Stimulated activated CD4-positive, alpha-beta T cell treated with anti-CD3 and anti-CD28 coated beads, Interleukin-12 subunit alpha, Interleukin-12 subunit beta, amount 100 ng/mL, for 24 hours (primary cell): ENCODE results near the gene BTBD18.
A peak's percentile ranks its signal among the peaks of the same experiment; 100 is the strongest.

ENCODE experiments used
- DNase-seq, 2 experiments: peaks; one replicate each; pipeline ENCODE4 v3.0.0-alpha.2; 2020; ENCODE audit warnings: low read depth in 2 of 2

The BTBD18 gene

DNA sequence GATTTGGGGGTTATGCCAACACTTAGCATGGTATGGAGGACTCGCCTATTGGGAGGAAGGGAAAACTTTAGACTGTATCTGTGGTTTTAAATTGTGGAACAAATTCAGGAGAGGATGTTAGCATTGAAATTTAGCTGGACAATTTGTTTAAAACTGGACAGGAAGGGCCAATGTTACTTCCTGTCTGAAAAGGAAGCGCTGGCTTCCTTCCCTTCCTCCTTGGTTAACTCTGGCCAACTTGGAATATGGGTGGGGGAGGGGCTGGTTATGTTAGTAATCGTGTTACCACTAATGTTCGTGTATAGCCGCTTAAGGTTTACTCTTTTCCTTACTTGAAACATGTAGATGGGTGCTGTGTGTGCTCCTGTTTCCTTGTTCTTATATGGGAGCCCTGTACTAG is 23.9 kb upstream of the BTBD18 start:
- DNase-seq, result no peak

DNA sequence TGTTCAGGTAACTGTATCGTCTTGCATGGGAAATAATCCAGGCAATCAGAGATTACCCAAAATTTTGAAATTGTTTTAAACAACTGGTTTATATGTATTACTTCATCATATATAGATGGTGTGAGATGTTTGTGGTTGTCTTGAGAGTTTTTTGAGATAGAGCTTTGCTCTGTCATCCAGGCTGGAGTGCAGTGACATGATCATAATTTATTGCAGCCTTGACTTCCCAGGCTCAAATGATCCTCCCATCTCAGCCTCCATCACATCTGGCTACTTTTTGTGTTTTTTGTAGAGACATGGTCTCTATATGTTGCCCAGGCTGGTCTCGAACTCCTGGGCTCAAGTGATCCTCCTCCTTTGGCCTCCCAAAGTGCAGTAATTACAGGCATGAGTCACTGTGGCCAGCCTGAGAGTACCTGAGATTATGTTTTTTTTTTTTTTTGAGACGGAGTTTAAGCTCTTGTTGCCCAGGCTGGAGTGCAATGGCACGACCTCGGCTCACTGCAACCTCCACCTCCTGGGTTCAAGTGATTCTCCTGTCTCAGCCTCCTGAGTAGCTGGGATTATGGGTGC is 21.5 kb upstream of the BTBD18 start:
- DNase-seq, result no peak

DNA sequence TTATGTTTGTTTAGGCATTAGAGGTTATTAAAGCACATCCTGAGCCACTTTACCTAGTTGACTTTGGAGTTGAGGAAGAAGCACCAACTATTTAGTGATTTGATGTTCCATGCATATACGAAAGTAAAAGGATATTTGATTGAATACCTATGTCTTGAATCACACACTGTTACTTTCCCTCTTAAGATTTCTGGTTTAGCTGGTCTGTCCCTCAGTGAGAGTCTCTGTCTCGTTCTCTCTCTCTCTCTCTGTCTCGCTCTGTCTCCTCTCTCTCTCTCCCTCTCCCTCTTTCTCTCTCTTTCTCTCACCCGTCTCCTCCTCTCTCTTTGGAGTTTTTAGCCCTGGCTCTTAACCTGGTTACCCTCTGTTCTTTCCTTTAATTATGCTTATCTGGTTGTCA is 20.9 kb upstream of the BTBD18 start:
- DNase-seq, result no peak

DNA sequence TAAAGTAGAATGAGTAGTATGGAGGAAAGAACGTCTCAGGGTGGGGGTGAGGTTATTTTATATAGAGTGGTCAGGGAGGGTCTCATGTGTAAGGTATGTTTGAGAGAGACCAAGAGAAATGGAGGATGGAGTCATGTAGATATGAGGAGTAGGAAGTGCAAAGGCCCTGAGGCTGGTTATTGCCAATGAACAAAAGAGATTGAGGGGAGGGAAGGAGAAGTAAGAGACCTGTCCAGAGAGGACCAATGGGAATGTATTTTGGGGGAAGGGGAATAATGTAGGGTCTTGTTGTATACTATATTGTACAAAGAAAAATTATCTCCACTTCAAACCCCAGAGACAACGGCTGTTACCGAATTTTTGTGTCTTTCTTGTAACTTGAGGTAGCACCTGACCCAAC is 19.7 kb upstream of the BTBD18 start:
- no peak for DNase-seq

DNA sequence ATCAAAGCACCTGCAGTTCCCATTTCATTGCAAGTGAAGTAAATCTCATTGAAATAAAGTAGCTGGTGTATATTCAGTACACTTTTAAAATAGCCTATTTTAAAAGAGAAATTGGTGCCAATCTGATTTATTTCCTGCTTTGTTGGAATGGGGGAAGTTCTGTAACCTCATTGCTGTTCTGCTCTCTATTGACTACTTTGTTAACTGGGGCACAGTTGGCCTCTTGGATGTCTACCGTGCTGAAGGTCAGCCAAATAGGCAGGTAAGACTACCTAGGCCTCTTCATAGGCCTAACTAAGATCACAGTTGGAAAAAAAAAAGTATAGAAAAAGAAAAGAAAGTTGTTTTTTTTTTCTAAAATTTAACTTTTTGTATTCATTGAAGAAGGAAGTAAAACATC is 19.2 kb upstream of the BTBD18 start:
- no peak for DNase-seq

DNA sequence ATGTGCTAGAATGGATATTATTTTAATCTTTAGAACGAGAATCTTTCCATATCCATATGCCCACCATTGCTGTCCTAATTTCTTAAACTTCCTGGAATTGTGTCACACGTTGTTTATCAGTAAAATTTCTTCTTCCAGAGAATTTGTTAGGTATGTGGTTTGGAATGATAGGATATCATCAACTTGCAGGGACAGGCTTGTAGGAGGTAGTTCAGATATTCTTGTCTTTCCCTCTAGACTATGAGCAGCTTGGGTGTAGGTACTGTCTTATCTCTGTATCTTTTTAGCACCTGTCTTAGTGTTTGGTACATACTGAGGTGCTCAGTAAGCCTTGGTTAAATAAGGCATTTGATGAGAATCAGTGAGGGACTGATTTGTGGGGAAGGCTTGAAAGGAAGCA is 13.4 kb upstream of the BTBD18 start:
- no peak for DNase-seq

DNA sequence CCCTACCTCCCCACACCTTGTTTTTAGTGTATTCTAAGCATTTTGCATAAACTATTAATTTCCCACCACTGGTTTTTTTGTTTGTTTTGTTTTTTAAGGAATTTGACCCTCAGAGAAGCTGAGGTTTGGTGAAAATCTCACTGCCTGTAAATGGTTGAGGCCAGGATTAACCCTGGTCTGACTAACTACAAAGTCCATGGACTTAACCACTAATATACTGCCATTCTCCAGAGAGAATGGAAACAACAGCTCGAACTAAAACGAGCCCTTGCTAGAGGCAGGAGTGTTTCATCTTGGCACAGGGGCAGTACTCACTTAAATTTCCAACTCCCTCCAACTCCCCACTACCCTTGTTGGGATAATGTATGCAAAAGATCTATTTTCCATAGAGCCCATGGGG is 12.9 kb upstream of the BTBD18 start:
- no peak for DNase-seq

DNA sequence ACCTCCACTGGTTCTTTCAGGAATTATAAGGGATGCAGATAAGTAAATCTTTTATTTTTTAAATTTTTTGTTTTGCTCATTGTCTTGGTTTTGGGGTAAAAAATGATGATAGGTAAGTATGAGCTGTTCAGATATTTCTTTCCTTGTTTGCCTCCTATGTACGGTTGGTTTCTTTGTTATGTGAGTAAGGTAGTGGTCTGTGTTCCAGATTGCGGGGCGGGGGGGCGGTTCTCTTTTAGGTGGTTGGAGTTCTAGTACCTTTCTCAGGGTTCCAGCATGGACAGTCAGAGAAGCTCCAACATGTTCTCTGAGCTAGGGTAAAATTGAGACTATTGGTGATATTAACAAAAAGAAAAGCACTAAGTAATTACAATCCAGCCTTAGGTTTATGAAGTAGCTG is 12.4 kb upstream of the BTBD18 start:
- no peak for DNase-seq

DNA sequence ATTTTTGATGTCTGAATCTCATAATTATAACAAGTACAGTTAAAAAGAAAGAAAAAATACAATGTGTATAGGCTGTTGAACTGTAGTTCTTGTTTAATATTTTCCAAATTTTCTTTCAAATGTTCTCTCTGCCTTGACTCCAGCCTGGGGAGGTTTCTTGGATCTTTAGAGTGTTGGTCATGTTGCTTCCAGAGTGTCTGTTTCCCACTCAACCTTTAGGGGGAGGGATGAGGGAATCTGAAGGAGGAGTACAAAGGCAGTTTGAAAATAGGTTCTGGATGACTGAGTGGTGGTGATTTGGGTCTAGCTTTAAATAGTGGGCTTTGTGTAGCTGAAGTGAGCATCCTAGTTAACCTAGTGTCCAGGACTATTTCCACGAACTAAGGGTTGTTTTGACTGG is 11.9 kb upstream of the BTBD18 start:
- no peak for DNase-seq

DNA sequence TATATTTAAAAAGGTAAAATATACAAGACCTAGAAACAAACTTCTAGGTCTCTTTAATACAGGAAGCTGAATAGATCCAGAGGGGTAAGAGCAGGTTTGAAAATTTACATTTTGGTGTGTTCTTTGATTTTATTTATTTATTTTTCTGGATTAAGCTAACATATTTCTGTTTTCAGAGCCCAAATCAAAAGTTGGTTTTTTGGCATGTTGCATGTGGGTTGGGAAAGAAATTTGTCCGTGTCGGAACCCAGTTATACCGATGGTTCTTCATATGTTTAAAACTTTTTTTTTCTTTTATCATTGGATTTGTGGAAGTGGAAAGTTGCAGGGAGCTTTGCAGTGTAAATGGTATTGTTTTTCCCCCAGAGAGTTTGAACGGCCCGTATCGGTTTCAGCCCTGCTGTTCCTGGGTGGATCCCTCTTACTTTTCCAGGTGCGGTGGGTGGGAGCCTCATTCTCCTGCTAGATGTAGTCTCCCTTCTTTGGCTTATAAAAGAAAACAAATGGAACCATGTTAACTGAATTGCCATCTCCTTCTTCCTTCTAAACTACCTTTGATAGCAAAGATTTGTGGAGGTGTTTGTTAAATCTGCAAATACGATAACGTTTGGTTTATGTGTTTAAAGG is 10.7 kb upstream of the BTBD18 start:
- DNase-seq, result no peak

DNA sequence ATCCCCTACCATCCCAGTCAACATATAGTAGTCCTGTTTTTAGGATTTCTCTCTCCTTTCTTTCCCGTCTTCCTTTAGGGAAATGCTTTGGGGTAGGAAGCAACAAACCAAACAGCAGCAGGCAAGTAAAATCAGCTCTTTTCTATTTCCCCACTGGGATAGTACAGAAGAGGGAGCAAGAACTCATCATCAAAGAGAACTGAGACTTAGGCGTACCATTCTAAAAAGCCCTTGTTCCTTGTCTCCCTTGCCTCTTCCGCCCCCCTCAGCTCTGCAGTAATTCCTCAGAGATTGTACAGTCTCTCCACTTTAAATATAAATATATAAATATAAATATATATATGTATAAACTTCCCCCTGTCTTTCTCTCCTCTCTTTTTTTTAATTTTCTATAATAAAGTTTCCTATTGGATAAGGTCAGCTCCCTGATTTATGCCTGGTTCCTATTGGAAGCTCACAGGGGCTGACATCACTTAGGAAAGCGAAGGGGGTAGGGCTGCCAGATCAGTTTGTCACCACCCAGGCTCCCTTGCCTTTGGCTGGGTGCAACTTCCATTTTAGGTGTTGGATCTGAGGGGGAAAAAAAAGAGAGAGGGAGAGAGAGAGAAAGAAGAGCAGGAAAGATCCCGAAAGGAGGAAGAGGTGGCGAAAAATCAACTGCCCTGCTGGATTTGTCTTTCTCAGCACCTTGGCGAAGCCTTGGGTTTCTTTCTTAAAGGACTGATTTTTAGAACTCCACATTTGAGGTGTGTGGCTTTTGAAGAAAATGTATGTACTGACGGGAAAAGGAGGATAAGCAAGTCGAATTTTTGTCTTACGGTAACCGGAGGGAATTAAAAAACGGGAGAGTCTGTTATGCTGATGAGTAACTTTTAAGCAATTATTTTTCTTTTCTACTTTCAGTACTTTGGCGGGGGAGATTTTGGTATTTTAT is 9.9 kb upstream of the BTBD18 start, which contains the start of gene CTNND1:
Gene CTNND1, plus strand, starts transcription at position 502 of the 934 bp plus-strand sequence. CDS start 29,677 bp downstream, outside the sequence.
- DNase-seq, result no peak

DNA sequence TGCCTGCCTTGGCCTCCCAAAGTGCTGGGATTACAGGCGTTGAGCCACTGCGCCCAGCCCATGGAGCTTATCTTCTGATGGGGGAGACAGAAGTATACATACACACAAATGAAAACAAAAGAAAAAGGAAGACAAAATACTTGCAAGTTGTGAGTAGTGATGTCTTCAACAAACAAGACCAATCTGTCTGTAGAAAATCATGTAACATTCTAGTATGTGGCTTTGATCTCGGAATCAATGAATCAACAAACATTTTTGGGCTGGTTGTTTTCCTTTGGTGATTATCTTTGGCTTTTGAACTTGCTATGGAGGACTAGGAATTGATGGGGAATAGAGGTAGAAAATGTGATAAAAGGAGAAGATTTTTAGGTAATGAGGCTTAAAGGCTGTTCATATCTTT is 6.6 kb upstream of the BTBD18 start:
- no peak for DNase-seq

DNA sequence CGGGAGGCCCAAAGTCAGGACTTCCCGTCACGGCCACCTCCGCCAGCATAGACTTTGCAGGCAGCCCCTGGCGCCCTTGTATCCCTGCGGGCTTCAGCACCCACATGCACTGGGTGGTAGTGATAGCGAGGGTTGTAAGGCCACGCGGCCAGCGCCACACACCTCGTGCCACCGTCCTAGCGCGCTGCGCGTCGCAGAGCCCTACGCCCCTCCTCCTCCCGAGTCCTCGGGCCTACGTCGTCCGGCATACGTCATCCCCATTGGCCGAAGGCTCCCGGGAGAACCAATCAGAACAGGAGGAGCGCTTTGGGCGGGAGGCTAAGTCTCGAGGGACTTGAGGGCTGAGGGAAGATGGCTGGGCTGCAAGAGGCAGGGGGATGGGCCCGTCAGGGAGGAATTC is 1.3 kb upstream of the BTBD18 start:
- DNase-seq, result no peak

DNA sequence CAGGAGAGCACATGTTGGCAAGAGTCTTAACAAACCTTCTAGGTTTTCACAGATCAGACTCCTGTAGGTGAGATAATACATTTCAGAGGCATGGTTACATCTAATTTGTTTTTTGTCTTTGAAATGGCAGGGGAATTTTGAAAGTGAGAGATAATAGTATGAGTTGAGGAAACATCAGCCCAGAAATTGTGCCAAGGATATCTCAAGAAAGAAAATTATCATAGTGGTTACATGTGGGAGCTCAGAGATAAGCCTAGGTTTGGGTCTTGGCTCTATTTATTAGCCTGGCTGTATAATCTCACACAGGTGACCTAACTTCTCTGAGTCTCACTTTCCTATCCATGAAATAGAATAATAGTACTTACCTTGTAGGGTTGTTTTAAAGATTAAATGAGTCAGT is 443 bp downstream of the BTBD18 start:
- DNase-seq, result no peak

DNA sequence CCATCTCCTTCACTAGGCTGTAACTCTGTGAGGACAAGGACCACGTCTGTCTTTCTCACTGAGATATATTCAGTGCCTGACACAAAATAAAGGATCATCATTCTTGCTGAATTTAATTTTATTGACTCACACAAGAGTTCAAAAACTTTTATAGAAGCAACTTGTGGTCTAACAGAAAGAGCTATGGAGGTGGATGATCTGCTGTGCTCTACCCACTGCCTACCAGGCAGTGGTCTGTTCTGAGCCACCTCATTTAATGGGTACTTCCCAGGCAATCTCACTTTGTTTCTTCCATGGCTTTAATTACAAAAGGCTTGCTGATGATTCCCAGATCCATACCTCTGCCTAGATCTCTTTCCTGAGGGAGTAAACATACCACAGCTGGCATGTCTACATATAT is 4.7 kb downstream of the BTBD18 start:
- DNase-seq, result no peak

DNA sequence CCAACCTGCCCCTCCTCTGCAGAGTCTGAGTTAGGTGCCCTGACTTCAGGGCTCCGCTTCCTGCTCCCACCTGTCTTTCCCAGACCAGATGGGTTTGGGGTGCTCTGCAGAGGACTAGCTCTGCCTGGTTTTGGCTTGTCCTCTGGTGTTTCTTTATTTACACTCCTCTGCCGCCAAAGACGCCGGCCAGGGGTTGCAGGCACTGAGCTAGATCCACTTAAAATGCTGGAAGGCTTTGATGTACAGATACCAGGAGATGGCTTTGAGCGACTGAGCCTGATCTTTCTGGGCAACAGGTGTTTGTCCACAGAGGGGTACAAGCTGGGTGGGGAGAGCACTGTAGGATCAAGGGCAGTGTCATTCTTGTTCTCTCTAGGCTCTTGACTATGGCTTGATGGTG is 6.4 kb downstream of the BTBD18 start:
- no peak for DNase-seq

DNA sequence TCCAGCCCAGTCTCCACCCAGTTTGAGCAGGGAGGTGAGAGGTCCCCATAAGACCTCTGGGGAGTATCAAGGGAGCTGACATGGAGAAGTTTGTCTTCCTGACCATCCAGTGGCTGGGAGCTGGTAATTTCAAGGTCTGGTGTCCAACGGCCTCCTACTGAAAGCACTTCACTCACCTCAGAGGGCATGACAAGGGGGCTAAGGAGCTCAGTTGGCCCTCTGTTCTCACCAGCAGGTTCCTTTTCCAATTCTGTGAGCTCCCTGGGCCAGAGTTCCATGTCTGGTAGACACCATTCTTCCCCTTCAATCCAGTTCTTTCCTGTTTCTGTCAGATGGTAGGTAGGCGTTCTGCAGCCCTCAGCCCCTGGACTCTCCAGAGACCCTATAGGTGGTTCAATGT is 7.3 kb downstream of the BTBD18 start:
- DNase-seq, result no peak

DNA sequence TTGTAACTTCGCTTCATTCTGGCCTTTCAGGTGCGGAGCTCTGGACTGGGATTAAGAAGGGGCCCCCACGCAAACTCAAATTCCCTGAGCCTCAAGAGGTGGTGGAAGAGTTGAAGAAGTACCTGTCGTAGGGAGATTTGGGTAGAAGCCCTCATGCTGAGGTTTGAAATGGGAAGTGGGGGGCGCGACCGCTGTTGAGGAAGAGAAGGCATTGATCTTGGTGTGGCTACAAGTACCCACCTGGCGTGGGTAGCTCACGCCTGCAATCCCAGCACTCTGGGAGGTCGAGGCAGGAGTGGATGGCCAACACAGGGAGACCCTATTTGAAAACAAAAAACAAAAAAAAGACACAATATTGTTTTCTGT is 9.5 kb downstream of the BTBD18 start:
- DNase-seq, result no peak

DNA sequence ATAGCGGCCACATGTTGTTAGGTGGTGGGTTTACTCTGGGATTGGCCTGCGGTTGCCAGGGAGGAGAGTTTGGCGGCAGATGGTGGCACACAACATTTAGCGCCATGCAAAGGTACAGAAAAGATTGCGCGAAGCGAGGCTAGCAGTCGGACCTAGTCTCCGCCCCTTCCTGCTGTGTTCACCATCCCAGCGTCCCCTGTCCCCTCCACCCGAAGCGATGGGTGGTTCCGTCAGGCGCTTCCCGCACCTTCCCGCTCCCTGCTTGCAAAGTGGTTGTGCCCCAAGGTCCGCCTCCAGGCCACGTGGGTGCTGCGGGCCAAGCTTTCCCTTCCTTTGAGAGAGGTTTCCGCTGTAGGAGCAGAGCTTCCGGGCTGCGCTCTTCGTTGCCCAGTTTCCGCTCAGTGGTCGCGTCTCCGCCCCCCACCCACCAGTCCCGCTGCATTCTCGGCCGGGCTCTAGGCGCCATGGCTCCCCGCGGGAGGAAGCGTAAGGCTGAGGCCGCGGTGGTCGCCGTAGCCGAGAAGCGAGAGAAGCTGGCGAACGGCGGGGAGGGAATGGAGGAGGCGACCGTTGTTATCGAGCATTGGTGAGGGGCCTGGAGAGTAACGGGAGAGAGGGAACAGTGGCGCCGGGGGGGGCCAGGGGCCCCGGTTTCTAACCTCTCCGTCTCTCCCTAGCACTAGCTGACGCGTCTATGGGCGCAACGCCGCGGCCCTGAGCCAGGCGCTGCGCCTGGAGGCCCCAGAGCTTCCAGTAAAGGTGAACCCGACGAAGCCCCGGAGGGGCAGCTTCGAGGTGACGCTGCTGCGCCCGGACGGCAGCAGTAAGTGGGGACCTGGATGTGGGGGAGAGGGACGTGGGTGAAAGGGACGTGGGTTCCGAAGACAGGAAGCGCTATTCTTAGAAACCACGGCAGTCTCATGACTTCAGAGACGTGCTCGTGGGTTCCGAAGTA is 10.2 kb downstream of the BTBD18 start, which contains the start of gene SELENOH:
Gene SELENOH, plus strand, starts transcription at position 360 of the 955 bp plus-strand sequence. Its CDS starts 105 bp downstream, at position 465.
- DNase-seq, result peak; percentile 94 to 96

DNA sequence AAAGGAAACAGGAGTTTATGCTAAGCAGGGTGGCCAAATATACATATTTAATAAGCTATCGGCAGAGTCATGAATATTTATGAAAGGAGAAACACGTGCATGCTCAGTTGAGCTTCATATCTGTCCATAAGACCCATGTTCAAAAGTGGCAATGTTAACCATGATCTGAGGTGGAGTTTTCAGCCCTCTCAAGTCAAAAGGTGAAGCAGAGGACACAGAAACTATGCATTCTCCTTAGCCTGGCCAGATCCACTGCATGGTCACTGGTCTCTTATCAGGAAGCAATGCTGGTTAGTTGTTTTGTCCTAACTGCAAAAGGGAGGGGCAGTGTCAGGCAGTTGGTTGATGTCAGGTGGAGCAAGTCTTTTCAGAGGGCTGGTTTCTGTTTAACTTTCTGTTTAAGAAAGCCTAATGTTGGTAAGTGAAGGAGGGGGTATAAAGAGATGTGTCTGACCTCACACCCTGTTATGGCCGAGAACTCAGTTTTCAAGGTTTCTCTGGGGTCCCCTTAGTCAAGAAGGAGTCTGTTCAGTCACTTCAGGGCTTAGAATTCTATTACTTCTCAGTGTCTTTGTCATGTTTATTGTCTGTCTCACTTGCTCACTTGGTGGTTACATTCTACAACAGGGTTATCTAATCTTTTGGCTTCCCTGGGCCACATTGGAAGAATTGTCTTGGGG is 15.9 kb downstream of the BTBD18 start:
- no peak for DNase-seq

DNA sequence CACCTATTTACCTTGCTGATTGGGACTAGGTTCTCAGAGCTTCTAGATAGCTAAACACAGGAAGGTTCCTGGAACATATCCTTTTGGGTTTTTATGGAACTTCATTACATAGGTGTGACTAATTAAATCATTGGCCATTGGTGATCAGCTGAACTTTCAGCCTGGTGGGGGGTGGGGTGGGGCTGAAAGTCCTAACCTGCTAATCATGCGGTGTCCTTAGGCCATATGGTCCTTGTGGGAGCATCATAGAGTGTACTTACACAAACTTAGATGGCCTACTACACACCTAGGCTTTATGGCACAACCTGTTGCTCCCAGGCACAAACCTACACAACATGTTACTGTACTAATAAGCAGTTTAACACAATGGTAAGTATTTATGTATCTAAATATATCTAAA is 19.0 kb downstream of the BTBD18 start:
- DNase-seq, result no peak
